ENCODE results near the gene METTL6.
"Not testable (repeated sequence)": the region's sequence is repeated elsewhere in the genome, so short reads cannot be mapped to it uniquely, and the experiment has no call there.

GRCh38 chr3:15393252-15393651, 34.1 kb downstream of the METTL6 start:
- not testable (repeated sequence) for TF ChIP-seq CTCF (IDR thresholded peaks at IDR 0.05; ENCODE audit: low read length); EZH2 (optimal IDR thresholded peaks at IDR 0.05; ENCODE audit: low read depth, low read length)
